K562 (cell line): ENCODE measurements around the gene SLC22A6.

Experiments used
- RFX5 ChIP-seq: IDR thresholded peaks from 2 replicates; pipeline ENCODE4 v1.6.1; 2011; ENCODE audit warnings: low read depth, mild to moderate bottlenecking, improper control_type of control experiment, low read length
- RNF2 ChIP-seq: sonication (generic); IDR thresholded peaks from 2 replicates; pipeline ENCODE4 v1.6.1; 2016

GRCh38 chr11:62983536-62984199 lies 1.1 kb downstream of the SLC22A6 start:
- TF ChIP-seq RNF2, result no peak
- no peak for TF ChIP-seq RFX5
